RPMI8226 (cell line): Measurements from ENCODE around the gene EDIL3.

Source experiments
- DNase-seq: peaks from one replicate; pipeline ENCODE4 v3.0.0-alpha.2; 2015

The EDIL3 gene

GRCh38 chr5:83946516-83946915 is 438.2 kb downstream of the EDIL3 start:
- no peak for DNase-seq

GRCh38 chr5:83942155-83942554 is 442.5 kb downstream of the EDIL3 start:
- DNase-seq: no peak

GRCh38 chr5:83937837-83938236 is 446.8 kb downstream of the EDIL3 start:
- DNase-seq: no peak

GRCh38 chr5:83931969-83932368 is 452.7 kb downstream of the EDIL3 start:
- DNase-seq: no peak

- peak; percentile 66 for DNase-seq
Observed at GRCh38 chr5:83927140-83927733, 457.4 kb downstream of the EDIL3 start.

GRCh38 chr5:83925955-83926337 is 458.7 kb downstream of the EDIL3 start:
- no peak for DNase-seq

GRCh38 chr5:83925321-83925954 is 459.2 kb downstream of the EDIL3 start:
- DNase-seq: no peak

GRCh38 chr5:83924891-83925290 is 459.8 kb downstream of the EDIL3 start:
- no peak for DNase-seq

GRCh38 chr5:83924171-83924570 is 460.5 kb downstream of the EDIL3 start:
- no peak for DNase-seq

- peak; percentile 4 for DNase-seq
Observed at GRCh38 chr5:83922699-83923098, 462.0 kb downstream of the EDIL3 start.

- DNase-seq: no peak
Observed at GRCh38 chr5:83921666-83922193, 462.9 kb downstream of the EDIL3 start.

- no peak for DNase-seq
Observed at GRCh38 chr5:83919071-83920041, 465.3 kb downstream of the EDIL3 start.

GRCh38 chr5:83917261-83917908 is 467.3 kb downstream of the EDIL3 start:
- no peak for DNase-seq

- no peak for DNase-seq
Observed at GRCh38 chr5:83914662-83915418, 469.8 kb downstream of the EDIL3 start.

GRCh38 chr5:83914199-83914598 is 470.5 kb downstream of the EDIL3 start:
- no peak for DNase-seq

- DNase-seq: no peak
Observed at GRCh38 chr5:83913593-83913992, 471.1 kb downstream of the EDIL3 start.

GRCh38 chr5:83911367-83911919 is 473.2 kb downstream of the EDIL3 start:
- DNase-seq: no peak

- DNase-seq: no peak
Observed at GRCh38 chr5:83900306-83900705, 484.4 kb downstream of the EDIL3 start.

- no peak for DNase-seq
Observed at GRCh38 chr5:83899326-83899970, 485.2 kb downstream of the EDIL3 start.

- DNase-seq: no peak
Observed at GRCh38 chr5:83895860-83896259, 488.8 kb downstream of the EDIL3 start.

GRCh38 chr5:83891261-83891660 is 493.4 kb downstream of the EDIL3 start:
- DNase-seq: no peak
